OCI-LY1 (cell line): Measurements from ENCODE around the gene PIK3R5.

ENCODE experiments used
- CTCF ChIP-seq: fragments of 200-600 bp; sonication (generic), shearing (Covaris generic); IDR thresholded peaks from 2 replicates; pipeline ENCODE4 v1.5.1; 2017; ENCODE audit warnings: mild to moderate bottlenecking, antibody characterized with exemption, low read length, moderate library complexity, mixed read lengths
- EZH2 ChIP-seq: fragments of 200-600 bp; sonication (generic), shearing (Covaris generic); IDR thresholded peaks from 2 replicates; pipeline ENCODE4 v1.8.0; 2017; ENCODE audit warnings: borderline replicate concordance, mixed run types, mild to moderate bottlenecking, antibody characterized with exemption, low read length, moderate library complexity, mixed read lengths

GRCh38 chr17:8868529-8868951 lies 97.0 kb downstream of the PIK3R5 start:
- TF ChIP-seq CTCF (no peak), EZH2 (no peak)
